GM18502 (cell line): Measurements from ENCODE around the gene CACNA2D1.

Experiments used
- ATAC-seq: cut with Tn5 transposase; IDR thresholded peaks from one replicate; pipeline ENCODE4 v1.9.1; 2021; ENCODE audit warnings: mild to moderate bottlenecking; ENCODE audit not compliant: unreplicated experiment, poor library complexity

Gene CACNA2D1

DNA sequence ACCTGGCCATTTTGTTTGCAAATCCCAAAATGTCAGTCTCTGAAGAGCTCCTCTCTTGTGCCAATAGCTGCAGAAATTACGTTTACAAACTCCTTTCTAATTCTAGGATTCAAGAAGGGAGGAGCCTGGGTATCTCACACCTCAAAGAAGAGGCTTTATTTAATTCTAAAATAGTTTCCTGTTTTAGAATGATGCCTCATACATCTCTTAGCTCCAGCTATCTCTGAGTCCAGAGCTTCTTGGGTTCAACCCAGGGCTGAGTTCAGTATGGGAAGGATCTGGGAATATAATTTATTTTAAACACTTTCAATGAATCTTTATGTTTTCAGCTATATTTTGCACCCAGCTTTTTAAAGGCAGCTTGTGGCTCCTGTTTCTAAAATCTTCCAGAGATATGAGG, 150.1 kb downstream of the CACNA2D1 start:
- ATAC-seq, result no peak

DNA sequence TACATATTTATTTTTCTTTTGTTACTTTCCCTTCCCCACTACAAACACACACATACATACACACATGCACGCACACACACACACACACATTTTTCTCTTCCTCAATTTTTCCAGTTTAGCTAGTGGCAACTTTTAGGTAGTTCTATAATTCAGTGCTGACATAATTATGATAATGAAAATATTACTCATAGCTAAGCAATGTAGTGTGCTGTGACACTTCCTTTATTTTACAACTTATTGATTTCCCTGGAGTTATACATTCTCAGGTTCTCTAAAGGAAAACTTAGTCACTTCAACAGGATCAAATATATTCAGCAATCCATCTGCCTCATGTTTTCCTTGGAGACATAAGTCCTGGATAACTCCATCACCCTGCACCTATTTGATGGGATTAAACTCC, 151.6 kb downstream of the CACNA2D1 start:
- no peak for ATAC-seq

DNA sequence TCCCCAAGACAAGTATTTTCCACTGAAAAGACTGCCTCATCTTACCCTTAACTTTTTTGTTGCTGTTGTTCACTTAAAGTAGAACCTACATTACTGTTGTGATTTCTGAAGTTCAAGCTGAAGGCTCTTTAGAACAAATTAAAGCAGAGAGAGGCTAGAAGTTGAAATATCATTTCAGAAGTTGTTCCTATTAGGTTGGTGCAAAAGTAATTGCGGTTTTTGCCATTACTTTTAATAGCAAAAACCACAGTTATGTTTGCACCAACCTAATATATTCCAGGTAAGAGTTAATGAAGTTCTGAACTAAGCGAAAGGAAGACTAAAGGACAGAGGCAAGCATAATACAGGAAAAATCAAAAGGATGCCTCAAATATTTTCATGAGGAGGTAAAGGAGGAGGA, 153.7 kb downstream of the CACNA2D1 start:
- no peak for ATAC-seq

DNA sequence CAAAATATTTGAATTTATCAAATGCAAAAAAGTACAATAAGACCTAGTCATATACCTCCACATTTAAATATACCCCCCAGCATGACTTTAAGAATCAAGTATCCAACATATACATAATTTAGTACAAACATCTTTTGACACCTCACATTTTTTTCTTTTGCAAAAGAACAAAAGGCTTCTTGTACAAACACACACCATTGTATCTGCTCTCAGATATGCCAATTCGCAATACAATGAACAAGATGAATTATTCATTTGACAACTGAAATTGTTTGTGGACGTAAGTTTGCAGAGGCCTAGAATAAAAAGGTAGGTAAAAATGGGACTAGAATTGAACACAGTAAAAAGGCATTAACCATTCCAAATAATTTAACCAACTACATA, 154.4 kb downstream of the CACNA2D1 start:
- ATAC-seq, result no peak

DNA sequence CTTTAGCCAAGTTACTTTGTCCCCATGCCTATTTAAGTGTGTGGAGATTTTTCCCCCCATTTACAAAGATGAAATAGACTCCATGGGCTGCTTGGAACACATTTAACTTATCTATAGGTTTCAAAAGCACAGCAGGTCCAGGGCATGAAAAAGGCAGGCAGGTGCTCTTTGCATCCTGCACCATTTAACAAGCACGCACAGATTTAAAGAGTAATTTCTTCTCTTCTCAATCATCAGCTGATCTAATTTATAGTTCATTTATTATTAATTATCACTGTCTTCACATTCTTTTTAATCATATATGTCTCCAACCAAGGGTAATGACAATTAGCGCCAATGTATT, 156.8 kb downstream of the CACNA2D1 start:
- ATAC-seq, result no peak

DNA sequence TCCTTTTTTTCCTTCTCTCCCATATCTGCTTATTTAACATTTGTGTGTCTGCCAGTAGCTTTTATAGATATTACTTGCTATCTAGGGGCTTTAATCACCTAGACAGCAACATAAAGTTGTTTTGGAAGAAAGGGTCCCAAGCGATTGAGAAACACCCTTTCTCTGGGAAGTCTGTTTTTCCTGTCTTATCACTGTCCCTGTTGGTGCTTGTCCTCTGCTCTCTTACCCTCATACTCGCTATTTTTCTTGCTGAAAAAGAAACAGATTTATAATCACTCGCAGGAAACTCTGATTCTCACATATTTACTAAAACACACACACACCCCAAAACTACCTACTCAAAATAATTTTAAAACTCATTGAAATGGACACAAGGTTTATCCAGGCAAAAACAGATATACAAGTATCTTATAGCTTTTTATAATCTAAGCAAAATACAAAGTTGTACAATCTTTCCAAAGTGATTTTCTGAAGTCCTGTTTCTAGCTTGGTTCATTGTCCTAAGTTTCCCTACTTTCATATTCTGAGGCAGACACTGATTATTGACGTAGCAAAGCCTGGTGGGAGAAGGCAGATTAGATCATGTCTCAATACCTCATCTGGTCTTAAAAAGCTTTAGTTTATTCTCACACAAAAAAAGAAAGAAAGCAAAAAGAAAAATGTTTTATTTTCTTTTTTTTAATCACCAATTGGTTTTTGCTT, 157.3 kb downstream of the CACNA2D1 start:
- ATAC-seq, result no peak

DNA sequence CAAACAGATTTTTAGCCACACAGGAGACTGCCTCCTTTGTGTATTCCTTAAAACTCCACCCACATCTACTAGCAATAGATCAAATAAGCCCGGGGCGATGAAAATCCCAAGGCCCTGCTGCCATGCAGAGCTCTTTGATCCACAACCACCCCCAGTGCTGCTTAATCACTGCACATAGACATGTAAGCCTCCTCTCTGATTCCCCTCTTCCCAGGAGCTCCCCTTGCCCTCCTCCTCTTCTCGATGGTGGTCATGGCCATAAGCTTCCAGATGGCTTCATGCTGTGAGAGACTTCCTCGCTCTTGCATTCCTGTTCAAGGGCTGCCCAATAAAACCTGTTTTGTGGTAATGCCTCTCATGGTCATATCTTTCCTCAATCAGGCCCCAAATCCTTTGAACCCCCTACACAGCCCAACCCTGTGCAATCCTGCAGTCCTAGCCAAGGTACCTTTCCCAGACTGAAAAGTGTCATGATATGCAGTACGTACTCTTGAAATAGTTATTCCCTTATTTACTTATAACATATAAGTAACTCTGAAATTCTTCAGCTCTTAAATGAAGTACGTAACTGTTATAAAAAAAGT, 158.5 kb downstream of the CACNA2D1 start:
- no peak for ATAC-seq

DNA sequence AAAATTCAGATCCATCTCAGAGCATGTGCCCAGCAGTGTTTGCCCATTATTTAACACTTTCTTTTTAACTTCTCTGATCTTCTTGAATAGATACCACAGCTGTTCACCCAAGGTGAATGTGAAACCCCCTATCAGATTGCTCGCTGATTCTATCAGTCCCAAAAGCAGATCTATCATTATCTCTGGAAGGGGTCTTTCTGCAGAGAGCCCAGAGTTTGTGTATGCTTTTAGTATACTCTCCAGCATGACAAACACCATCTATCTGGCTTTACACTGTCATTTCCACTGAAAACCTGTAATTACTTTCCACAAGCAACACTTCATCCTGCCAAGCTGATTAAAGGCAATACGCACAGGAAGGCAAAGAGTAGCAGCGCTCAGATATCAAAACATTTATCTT, 168.2 kb downstream of the CACNA2D1 start:
- ATAC-seq, result no peak

DNA sequence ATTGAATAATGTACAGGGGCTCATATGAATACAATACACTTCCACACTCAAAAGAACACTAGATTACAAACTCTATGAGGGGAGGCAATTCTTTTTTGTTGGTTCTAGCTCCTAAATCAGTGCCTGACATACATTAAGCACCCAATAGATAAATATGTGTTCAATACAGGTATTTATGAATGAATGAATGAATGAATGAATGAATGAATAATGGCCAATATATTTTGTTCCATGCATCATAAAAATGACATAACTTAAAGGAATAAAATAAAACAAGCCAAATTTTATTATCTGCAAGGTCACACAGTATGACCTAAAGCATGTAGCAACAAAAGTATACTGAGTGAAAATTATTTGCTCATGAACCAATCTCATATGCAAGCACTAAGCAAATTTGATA, 168.9 kb downstream of the CACNA2D1 start:
- ATAC-seq, result no peak

DNA sequence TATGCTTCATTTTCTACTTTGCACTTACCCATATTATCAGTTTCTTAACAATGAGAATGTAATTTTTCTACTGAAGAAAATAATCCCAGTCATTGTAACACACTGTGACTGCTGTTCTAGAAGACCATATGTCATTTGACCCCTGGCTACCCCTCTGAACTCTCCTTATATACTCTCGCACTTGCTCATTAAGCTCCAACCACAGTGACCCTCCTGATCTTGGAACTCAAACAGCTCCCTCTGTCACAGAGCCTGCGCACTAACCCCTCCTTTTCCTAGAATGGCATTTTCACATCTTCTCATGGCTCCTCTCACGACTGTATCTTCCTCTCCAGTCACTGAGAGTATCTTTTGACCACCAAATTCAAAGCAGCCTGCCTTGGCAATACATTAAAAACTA, 169.7 kb downstream of the CACNA2D1 start:
- ATAC-seq, result no peak

DNA sequence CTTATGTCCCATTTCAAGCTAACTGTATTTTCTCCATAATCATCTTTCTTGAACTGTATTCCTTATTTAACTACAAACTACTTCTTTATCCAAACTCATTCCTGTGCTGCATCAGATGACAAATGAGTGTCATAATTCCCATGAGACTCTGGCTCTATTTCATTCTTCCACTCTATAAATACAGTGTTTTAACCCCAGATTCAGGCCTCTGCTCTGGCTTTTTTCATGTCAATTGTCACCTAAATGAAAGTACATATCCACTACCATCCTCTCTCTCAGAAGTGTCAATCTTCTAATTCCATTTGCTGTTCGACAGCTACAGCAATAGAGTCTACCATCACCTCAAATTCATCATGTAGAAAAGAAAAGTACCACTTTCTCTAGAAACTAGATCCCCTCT, 172.7 kb downstream of the CACNA2D1 start:
- no peak for ATAC-seq

DNA sequence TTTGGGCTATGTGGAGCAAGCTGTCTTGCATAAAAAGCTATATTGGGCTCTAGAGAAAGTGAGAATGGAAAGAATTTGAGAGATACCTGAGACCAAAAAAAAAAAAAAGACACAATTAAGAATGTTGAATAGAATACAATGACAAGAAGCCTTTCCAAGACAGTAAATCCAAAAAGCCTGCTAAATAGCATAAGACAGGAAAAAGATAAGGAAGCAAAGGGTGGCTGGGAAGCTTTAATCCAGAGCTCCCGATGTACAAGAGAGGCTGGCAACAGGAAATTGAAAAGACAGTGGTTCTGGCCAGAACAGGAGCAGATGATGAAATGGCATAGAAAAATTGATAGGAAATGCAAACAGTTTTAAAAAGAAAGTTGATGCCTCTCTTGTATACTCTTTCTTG, 174.9 kb downstream of the CACNA2D1 start:
- no peak for ATAC-seq

DNA sequence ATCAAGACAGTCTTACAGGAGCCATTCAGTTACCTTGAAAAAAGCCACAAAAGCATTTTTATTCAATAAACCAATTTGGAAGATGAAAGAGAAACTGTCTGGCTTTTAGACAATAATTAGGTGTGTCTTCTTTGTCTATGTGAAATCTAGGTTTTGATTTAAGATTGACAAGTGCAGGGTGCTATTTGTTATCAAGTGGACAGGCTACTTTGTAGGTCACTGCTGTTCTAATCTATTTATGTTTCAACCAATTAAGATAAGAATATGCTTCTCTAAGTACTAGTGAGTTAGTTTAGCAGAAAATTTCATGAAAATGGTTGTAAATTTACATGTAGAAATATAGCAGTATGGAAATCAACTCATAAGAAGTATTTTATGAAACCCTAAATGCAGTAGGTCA, 177.5 kb downstream of the CACNA2D1 start:
- ATAC-seq, result no peak

DNA sequence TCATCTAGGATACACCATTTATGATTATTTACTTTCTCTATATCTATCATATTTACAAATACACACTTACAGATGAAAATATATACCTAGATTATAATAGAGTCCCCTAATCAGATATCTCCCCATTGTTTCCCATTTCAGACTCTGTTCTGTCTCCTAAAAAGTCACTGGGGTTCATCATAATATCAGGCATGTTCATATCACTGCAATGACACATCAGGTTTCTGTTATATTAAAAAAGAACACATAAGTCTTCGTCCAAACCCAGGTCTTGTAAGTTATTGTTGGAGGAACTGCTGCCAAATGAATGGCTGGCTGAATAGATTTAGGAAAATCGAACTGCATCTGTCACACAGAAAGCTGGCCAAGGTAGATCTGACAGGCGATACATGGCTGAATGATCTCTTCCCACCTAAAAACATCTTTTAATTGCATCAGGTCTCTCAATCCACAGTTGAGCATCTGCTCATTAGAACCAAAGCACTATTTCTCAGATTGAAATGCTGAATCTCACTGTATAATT, 178.7 kb downstream of the CACNA2D1 start:
- ATAC-seq, result no peak

DNA sequence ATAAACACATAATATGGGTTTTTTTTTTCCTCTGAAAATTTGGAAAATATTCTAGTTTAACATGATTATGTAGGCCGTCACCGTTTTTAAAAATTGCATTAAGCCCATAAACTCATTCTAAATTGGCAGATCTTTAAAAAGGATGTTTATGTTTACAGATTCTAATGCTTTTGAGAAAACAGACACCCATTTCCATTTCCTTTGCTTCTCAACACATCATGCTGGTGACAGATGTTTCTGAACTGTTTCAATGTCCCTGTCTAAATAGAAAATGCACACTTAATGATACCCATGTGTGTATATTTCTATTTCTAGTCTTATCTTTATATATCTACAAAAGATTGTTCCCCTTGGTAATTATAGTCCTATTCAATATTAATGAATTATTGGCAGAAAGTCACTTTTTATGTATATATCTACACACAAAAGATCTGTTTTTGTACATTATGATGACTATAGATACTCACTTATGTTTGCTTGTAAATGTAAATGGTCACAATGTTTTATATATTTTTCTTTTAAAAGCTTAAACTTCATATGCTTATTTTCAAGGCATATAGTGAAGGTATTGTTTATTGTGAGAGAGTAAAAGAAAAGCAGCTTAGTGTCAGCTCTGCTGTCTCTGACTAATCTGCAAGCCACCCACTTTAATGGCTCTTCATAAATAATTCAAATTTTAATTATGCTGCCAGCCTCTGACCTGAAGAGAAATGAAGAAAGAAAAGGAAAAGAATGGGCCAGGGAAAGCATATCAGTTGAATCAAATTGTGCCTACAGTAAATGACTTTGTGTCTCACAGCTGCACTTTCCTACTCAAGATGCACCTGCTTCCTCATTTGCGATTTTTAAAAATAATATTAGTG, 179.4 kb downstream of the CACNA2D1 start:
- no peak for ATAC-seq

DNA sequence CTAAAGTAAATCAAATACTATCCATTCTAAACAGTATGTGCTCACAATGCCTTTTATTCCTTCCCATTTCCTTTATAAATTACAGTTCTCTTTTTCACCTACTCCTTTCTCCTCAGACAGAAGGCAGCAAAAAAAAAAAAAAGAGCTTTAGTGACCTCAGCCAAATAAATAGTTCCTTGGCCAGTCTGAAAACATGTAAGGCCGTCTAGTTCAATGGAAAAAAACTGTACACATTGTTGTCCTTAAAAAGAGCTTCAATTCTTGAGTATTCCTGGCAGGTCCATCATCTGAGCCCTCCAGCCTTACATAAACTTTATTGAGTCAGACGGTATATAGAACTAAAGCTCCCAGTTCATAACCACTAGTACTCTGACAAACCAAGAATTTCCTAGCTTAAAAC, 185.4 kb downstream of the CACNA2D1 start:
- ATAC-seq, result no peak

DNA sequence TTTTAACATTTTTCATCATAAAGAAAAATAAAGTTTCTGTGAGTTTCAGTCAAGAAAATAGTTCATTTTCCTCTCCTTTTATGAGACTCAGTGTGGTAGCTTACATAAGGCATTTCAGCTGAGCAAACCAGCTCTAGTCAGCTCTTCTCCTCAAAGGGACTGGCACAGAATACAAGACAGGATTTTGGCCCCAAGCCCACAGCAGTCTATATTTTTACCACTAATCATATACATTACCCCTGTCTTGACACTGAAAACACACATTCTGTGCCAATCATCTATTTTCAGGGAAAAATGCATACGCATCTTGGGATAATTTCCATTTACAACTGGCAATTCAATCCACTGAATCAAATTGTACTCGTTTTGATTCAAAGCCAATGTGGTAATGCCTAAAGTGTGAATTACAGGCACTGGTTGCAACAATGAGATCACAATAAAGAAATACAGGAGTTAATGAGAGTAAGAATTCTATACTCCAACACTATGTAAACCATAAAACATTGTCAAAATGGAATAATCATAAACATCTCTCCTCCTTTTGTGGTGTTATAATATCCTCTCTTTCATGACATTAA, 186.4 kb downstream of the CACNA2D1 start:
- ATAC-seq, result no peak

DNA sequence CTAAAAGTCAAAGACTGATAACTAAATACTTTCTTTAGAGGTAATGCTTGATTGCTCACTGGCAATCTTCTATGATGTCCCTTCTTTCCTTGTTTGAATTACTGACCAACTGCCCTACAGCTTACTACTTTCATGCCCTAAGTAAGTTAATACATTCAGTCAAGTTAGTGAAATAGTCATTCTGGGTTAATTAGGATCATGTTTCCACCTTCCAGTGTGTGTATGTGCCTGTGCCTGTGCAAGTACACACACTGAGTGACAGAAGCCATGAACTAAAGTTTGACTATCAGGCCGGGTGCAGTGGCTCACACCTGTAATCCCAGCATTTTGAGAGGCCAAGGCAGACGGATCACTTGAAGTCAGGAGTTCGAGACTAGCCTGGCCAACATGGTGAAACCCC, 187.9 kb downstream of the CACNA2D1 start:
- no peak for ATAC-seq

DNA sequence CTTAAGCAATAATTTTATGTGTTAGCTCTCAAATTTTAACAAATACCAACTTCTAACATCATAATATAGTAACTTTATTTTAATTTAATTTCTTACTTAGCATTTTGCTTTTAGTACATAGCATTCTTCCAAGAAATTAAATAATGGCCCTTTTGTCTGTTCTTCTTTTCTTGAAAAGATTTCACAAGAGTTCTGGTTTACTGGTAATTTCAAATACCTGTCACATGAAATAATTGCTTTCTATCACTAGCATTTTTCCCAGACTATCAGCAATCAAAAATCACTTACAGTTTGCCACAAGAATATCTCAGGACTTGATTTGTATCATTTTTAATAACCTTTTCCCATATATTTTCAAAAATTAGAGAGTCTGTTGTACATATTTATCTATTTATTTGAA, 193.0 kb downstream of the CACNA2D1 start:
- no peak for ATAC-seq

DNA sequence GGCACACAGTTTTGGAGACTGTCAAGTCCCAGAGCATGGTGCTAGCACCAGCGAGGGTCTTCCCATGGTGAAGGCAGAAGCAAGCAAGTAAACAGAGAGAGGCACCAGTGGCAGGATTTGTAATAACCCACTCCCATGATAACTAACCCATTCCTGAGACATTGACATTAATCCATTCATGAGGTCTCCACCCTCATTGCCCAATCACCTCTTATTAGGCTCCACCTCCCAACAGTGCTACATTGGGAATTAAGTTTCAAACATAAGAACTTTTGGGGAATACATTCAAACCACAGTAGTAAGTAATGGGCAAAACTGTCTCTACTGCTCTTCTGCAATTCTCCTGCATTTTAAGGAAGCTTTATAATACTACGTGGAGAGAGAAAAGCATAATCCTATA, 193.6 kb downstream of the CACNA2D1 start:
- ATAC-seq, result no peak

DNA sequence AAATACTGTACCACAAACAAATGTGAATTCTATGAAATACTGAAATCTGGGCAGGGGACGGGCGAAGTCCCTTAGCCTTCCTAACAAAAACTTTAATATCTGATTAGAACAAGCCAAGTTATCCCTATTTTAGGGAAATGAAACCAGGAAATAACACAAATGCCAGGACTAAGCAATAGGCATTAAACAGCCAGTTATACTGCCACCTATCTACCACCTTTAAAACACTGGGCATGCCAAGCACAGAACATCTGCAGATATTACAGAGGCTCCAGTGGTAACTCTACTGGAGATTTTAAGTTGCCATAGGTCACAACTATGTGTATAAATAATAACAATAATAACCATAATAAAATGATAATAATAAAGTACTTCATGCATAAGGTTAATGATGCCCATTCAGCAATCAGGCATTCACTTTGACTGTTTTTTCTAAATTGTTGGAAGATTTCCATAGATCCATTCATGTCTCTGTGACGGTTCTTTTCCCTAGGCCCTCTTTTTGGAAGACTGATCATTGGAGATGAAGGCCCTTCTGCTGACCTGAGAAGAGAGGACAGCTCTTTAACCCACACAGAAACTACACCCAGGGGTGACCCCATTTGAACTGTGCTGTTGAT, 195.7 kb downstream of the CACNA2D1 start:
- no peak for ATAC-seq
